Cardiac fibroblast (primary cell): ENCODE results near the gene LRP1-AS.
"Not testable (repeated sequence)": the region's sequence is repeated elsewhere in the genome, so short reads cannot be mapped to it uniquely, and the experiment has no call there.

ENCODE experiments used
- DNase-seq, 2 donors: peaks; one replicate each; pipeline versions ENCODE4 v3.0.0 to v3.0.0-alpha.2; 2010; ENCODE audit warnings: low read depth in 2 of 2
- H3K4me3 ChIP-seq, 2 donors: replicated peaks in 1 of 2; 1 replicate in 1 of 2; 2 replicates in 1 of 2; pipeline ENCODE4 v1.5.1; 2011; ENCODE audit warnings: low read depth in 2 of 2, low read length in 2 of 2, mild to moderate bottlenecking in 2 of 2, moderate library complexity in 1 of 2
- CTCF ChIP-seq: IDR thresholded peaks from one replicate; pipeline ENCODE4 v1.5.1; 2011; ENCODE audit warnings: low read depth, mild to moderate bottlenecking, low read length, inconsistent platforms

The LRP1-AS gene

GRCh38 chr12:57126561-57126960 is 20.9 kb downstream of the LRP1-AS start:
- DNase-seq = no peak
- no peak for TF ChIP-seq CTCF
- no peak overlapping the region for H3K4me3 ChIP-seq

- TF ChIP-seq CTCF = no peak
Measured at GRCh38 chr12:57126061-57126460, 21.4 kb downstream of the LRP1-AS start.

GRCh38 chr12:57124261-57124877 is 23.1 kb downstream of the LRP1-AS start:
- peak; percentile 84 to 86 for DNase-seq
- H3K4me3 ChIP-seq = no peak overlapping the region
- peak; percentile 98 for TF ChIP-seq CTCF

More at GRCh38 chr12:57126061-57126460, 21.4 kb downstream of the LRP1-AS start:
- DNase-seq = no peak
- H3K4me3 ChIP-seq = no peak overlapping the region

- no peak for DNase-seq
- no peak overlapping the region for H3K4me3 ChIP-seq
- no peak for TF ChIP-seq CTCF
Measured at GRCh38 chr12:57123813-57124212, 23.6 kb downstream of the LRP1-AS start.

GRCh38 chr12:57120718-57121117 is 26.7 kb downstream of the LRP1-AS start:
- DNase-seq, H3K4me3 ChIP-seq: not testable (repeated sequence)

GRCh38 chr12:57119294-57120085 is 27.9 kb downstream of the LRP1-AS start:
- DNase-seq = no peak
- no peak overlapping the region for H3K4me3 ChIP-seq
- no peak for TF ChIP-seq CTCF

- no peak overlapping the region for H3K4me3 ChIP-seq
- DNase-seq = no peak
- no peak for TF ChIP-seq CTCF
Measured at GRCh38 chr12:57118711-57119271, 28.6 kb downstream of the LRP1-AS start.
